OCI-LY3 (cell line): ENCODE results near the gene GATA5.

Experiments used
- EZH2phosphoT487 ChIP-seq: fragments of 200-600 bp; shearing (Covaris generic); IDR thresholded peaks from 2 replicates; pipeline ENCODE4 v1.6.1; 2018; ENCODE audit warnings: antibody characterized with exemption, mixed run types, low read depth
- TF ChIP-seq, protein P1 (sequence below): fragments of 200-600, 300-600 bp; sonication (generic); IDR thresholded peaks from 2 replicates; pipeline ENCODE4 v1.5.1; 2014; ENCODE audit warnings: antibody characterized with exemption, low read length, low read depth

GRCh38 chr20:62459488-62459887 lies 16.3 kb downstream of the GATA5 start:
- no peak for TF ChIP-seq EZH2phosphoT487
- TF ChIP-seq, protein P1, sequence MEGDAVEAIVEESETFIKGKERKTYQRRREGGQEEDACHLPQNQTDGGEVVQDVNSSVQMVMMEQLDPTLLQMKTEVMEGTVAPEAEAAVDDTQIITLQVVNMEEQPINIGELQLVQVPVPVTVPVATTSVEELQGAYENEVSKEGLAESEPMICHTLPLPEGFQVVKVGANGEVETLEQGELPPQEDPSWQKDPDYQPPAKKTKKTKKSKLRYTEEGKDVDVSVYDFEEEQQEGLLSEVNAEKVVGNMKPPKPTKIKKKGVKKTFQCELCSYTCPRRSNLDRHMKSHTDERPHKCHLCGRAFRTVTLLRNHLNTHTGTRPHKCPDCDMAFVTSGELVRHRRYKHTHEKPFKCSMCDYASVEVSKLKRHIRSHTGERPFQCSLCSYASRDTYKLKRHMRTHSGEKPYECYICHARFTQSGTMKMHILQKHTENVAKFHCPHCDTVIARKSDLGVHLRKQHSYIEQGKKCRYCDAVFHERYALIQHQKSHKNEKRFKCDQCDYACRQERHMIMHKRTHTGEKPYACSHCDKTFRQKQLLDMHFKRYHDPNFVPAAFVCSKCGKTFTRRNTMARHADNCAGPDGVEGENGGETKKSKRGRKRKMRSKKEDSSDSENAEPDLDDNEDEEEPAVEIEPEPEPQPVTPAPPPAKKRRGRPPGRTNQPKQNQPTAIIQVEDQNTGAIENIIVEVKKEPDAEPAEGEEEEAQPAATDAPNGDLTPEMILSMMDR, result no peak
